Heart left ventricle (tissue), 16 donors: Measurements from ENCODE around the gene STEAP2. TPM values are rescaled to one million over a fixed set of nuclear protein-coding genes. Genes with fewer than 3 reads are reported as not detected.

ENCODE experiments used
- ATAC-seq, 4 donors: fragments of 200-7000 bp; cut with Tn5 transposase; one replicate each; pipeline ENCODE4 v1.9.1; 2020 to 2022; ENCODE audit warnings: moderate library complexity in 4 of 4, mild to moderate bottlenecking in 3 of 4, moderate number of reproducible peaks in 1 of 4
- DNase-seq, 5 donors: peaks; one replicate each; pipeline ENCODE4 v3.0.0-alpha.2; 2020
- H3K27ac ChIP-seq, 12 donors: fragments of 200-600 bp; sonication (generic) in 4 of 12; one replicate each; pipeline versions ENCODE4 v1.5.0 to v1.8.0; 2016 to 2022; ENCODE audit warnings: mild to moderate bottlenecking in 2 of 12
- H3K27me3 ChIP-seq, 9 donors: fragments of 200-600 bp; sonication (generic) in 2 of 9; one replicate each; pipeline versions ENCODE4 v1.5.1 to v1.8.0; 2016 to 2022; ENCODE audit warnings: mild to moderate bottlenecking in 3 of 9
- H3K36me3 ChIP-seq, 9 donors: fragments of 200-600 bp; sonication (generic) in 2 of 9; one replicate each; pipeline versions ENCODE4 v1.5.0 to v1.8.0; 2018 to 2022; ENCODE audit warnings: mild to moderate bottlenecking in 2 of 9
- H3K4me1 ChIP-seq, 12 donors: fragments of 200-600 bp; sonication (generic) in 4 of 12; one replicate each; pipeline versions ENCODE4 v1.5.0 to v1.8.0; 2016 to 2022; ENCODE audit warnings: mild to moderate bottlenecking in 3 of 12
- H3K4me3 ChIP-seq, 12 donors: fragments of 200-600 bp; sonication (generic) in 4 of 12; one replicate each; pipeline versions ENCODE4 v1.5.0 to v1.8.0; 2017 to 2022; ENCODE audit warnings: mild to moderate bottlenecking in 9 of 12, moderate library complexity in 4 of 12
- H3K9me3 ChIP-seq, 12 donors: fragments of 200-600 bp; sonication (generic) in 4 of 12; one replicate each; pipeline versions ENCODE4 v1.5.0 to v1.8.0; 2016 to 2022; ENCODE audit warnings: mild to moderate bottlenecking in 1 of 12
- CTCF ChIP-seq, 12 donors: fragments of 200-600 bp; sonication (generic) in 4 of 12; IDR thresholded peaks; one replicate each; pipeline versions ENCODE4 v1.5.0 to v1.8.0; 2018 to 2022; ENCODE audit warnings: antibody characterized with exemption in 12 of 12, mild to moderate bottlenecking in 5 of 12
- POLR2A ChIP-seq, 2 donors: fragments of 450-650 bp; IDR thresholded peaks; one replicate each; pipeline ENCODE4 v1.6.1; 2017; ENCODE audit warnings: antibody characterized with exemption in 2 of 2, mild to moderate bottlenecking in 2 of 2, moderate library complexity in 2 of 2
- WGBS, 4 donors: extraction: QIAGEN DNeasy Blood & Tissue Kit in 2 of 4; methylation state at CpG; one replicate each; pipeline versions ENCODE4 v1.1.5 to v1.1.7; 2013 to 2018; 5-methylcytosine and 5-hydroxymethylcytosine counted together
- intact Hi-C, 10 donors: fragments of 100-400 bp; cut with DNase I; formaldehyde crosslinking; loops; one replicate each; pipeline versions ENCODE4 v1.11.1 to v1.14.2; 2022
- polyA plus RNA-seq, 2 donors: library from polyadenylated mRNA; stranded (reverse); fragments of 200-250 nt; gene quantifications; one replicate each; pipeline ENCODE4 v1.2.3, GENCODE V29; 2013
- total RNA-seq, 9 donors: library from RNA; depleted of rRNA in 2 of 9; stranded (reverse); fragments of >200 nt in 2 of 9; fragmentation: NEBNext Ultra II Directional in 3 of 9; extraction: Animal tissue kit (Norgen Biotek cat#: 25700) in 3 of 9; gene quantifications; one replicate each; pipeline versions ENCODE4 v1.1.0 to v1.2.4, GENCODE V29; 2016 to 2023
- donor health status: ischemic (EF 13 %, LVEDD 7.1; RV severe dilation, severe dysfunction).
- donor health status: healthy with polysubstance abuse.
- donor health status: DM: no; HTN: yes; CAD: no.
- donor health status: DM: no; HTN: no; CAD: no.
- donor health status: ischemic (EF 25% LVEDD 6.9; RV normal size, moderate dysfunction).
- donor health status: ischemic (EF 25% LVEDD 5.7; RV mildly dilated, moderate dysfunction).
- donor health status: healthy.
- donor health status: DM: yes; HTN: yes; CAD: no.
- donor health status: ischemic (EF 35%, LVEDD 5.7; RV mildly dilated, moderate dysfunction).
- donor health status: nonischemic (EF 11% LVEDD 7.7; RV severe dilation, severe dysfunction).
- donor health status: DM: yes; HTN: yes; CAD: no.
- donor health status: PGD.
- donor health status: ischemic (EF 29% LVEDD 5.4; RV normal size, mild dysfunction).
- donor health status: nonischemic (EF 23%, LVEDD 6.1; RV moderate dilation, normal function).

STEAP2 gene
- total and polyA plus RNA-seq, 11 donors = 1.4 to 16.7 (median 7.3) TPM

GRCh38 chr7:90191648-90192047 is 19.9 kb upstream of the STEAP2 start:
- ATAC-seq (no peak), DNase-seq (no peak)
- WGBS, 4 donors = 46 to 52% (median 47%) methylated on average over 1 of the region's 1 CpG
- H3K27ac ChIP-seq = no peak overlapping the region
- intact Hi-C loops = no loop called here
- H3K4me1 ChIP-seq = no peaks in the 10 kb centered on the region
- H3K27me3 ChIP-seq = no peaks in the 10 kb centered on the region
- no peaks in the 10 kb centered on the region for H3K36me3 ChIP-seq
- peaks cover 0 to 5% (median 0%) of the 10 kb centered on the region in 12 donors for H3K9me3 ChIP-seq
- no peak overlapping the region for H3K4me3 ChIP-seq
- TF ChIP-seq CTCF (IDR thresholded peaks at IDR 0.05) (no peak), POLR2A (IDR thresholded peaks at IDR 0.05) (no peak)

GRCh38 chr7:90192876-90193750 is 18.4 kb upstream of the STEAP2 start:
- Histone ChIP-seq H3K36me3 (no peaks in the 10 kb centered on the region), H3K4me3 (no peak overlapping the region), H3K4me1 (no peaks in the 10 kb centered on the region), H3K27me3 (no peaks in the 10 kb centered on the region), H3K9me3 (peaks cover 0 to 5% (median 0%) of the 10 kb centered on the region in 12 donors), H3K27ac (no peak overlapping the region)
- 58 to 90% (median 67%) methylated on average over 2 of the region's 2 CpGs for WGBS, 4 donors
- TF ChIP-seq POLR2A (IDR thresholded peaks at IDR 0.05) (no peak), CTCF (IDR thresholded peaks at IDR 0.05) (no peak)
- intact Hi-C loops = no loop called here
- ATAC-seq (no peak), DNase-seq (no peak)

GRCh38 chr7:90194911-90195809 is 16.4 kb upstream of the STEAP2 start:
- no peak for ATAC-seq
- 67 to 78% (median 69%) methylated on average over 10 of the region's 10 CpGs for WGBS, 4 donors

More at GRCh38 chr7:90194911-90195809, 16.4 kb upstream of the STEAP2 start:
- H3K4me3 ChIP-seq = no peak overlapping the region
- no peaks in the 10 kb centered on the region for H3K36me3 ChIP-seq
- TF ChIP-seq POLR2A (IDR thresholded peaks at IDR 0.05) = no peak
- TF ChIP-seq CTCF (IDR thresholded peaks at IDR 0.05) = no peak
- no peak overlapping the region for H3K27ac ChIP-seq
- no peaks in the 10 kb centered on the region for H3K27me3 ChIP-seq
- no peaks in the 10 kb centered on the region for H3K4me1 ChIP-seq
- DNase-seq = no peak
- H3K9me3 ChIP-seq = peaks cover 0 to 5% (median 0%) of the 10 kb centered on the region in 12 donors
- intact Hi-C loops = no loop called here
